Inflammatory macrophage treated with lipopolysaccharide for 1 hour (primary cell): ENCODE data around the gene ENOX1.
A peak's percentile ranks its signal among the peaks of the same experiment; 100 is the strongest.

Experiments used
- DNase-seq, 2 donors: peaks; one replicate each; pipeline ENCODE4 v3.0.0-alpha.2; 2020 to 2022

ENOX1 gene

GRCh38 chr13:43737392-43737923 lies 49.3 kb downstream of the ENOX1 start:
- DNase-seq: no peak

DNA sequence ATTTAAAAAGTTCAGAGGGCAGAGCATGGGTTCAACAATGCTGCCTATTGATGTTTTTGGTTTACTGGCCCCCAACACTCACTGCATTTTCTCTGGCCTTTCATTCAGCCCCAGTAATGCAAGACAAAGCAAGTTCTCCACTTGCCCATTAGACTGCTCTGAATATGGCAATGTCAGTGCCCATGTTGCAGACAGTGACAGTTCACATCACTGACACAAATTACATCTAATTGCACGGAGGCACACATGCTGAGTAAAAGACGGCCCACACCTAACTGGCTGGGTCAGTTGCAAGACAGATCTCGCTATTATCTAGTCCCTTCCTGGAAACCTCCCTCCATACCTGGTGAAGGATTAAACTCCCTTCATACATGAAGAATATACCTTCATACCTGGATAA lies 54.0 kb downstream of the ENOX1 start:
- DNase-seq: no peak

GRCh38 chr13:43731296-43731695 lies 55.5 kb downstream of the ENOX1 start:
- no peak for DNase-seq

GRCh38 chr13:43730642-43731041 lies 56.1 kb downstream of the ENOX1 start:
- no peak for DNase-seq

GRCh38 chr13:43728421-43728820 lies 58.4 kb downstream of the ENOX1 start:
- DNase-seq: no peak

GRCh38 chr13:43727856-43728255 lies 58.9 kb downstream of the ENOX1 start:
- no peak for DNase-seq

GRCh38 chr13:43725460-43725859 lies 61.3 kb downstream of the ENOX1 start:
- DNase-seq: no peak

DNA sequence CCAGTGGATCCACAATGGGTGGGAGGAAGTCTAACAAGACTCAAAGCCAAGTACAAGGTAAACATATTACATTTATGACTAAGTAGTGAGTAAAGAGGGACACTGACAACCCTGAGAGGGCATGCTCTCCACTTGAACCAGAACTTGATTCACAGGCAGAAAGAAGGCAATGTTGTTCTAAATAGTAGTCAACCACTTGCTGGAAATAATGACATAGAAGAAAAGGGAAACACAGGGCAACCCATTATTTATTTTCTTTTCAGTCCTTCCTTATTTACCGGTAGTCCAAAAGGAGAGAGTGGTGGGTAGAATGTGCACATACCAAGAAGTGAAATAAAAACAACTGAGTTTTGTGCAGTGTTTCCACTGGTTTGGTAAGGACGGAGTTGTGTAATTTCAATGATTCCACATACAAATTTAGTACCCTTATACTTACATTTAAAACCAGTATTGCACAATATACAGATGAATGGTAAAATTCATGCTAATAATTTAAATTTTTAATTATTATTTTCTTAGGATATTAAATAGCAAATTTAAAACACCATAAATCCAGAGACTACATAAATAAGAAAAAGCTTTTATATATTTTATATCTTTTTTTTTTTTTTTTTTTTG lies 65.9 kb downstream of the ENOX1 start:
- DNase-seq: no peak

- DNase-seq: no peak
Measured at GRCh38 chr13:43698758-43699157, 88.0 kb downstream of the ENOX1 start.

DNA sequence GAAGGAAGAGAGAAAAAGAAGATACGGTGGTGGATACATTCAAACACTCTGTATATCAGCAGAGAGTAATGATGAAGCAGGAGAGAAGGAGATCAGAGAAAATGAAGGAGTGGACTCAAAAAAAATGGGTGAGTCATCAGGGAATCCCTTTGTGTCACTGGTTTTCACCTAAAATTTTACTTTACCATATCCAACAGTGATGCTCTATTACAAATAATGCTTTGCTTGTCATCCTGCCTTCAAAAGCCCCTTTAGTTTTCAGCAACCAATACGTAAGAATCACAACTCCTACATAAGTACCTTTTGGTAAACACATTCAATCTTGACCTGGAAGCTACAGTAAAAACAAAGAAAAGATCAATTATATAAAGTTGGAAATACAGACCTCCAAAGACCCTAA lies 88.8 kb downstream of the ENOX1 start:
- DNase-seq: peak in 1 of 2 donors; percentile 25

GRCh38 chr13:43697323-43697722 lies 89.4 kb downstream of the ENOX1 start:
- DNase-seq: no peak

- DNase-seq: no peak
Measured at GRCh38 chr13:43694146-43694664, 92.6 kb downstream of the ENOX1 start.

DNA sequence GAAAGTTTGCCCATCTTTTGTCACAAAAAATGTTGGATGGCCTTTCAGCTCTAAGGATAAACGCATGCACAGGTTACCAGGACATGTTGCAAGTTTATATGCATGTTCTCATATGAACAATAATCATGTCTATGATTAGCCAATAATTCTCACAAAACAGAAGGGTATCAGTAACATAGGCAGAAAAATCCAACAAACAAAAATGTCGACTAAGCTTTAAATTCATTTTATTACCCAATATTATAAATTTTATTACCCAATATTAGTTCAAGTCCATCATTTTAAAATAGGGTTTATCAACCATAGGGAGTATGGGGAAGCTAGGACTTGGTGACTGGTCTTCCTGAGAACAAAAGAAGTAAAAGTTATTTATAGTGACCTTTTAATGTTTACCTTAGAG lies 93.1 kb downstream of the ENOX1 start:
- DNase-seq: no peak

DNA sequence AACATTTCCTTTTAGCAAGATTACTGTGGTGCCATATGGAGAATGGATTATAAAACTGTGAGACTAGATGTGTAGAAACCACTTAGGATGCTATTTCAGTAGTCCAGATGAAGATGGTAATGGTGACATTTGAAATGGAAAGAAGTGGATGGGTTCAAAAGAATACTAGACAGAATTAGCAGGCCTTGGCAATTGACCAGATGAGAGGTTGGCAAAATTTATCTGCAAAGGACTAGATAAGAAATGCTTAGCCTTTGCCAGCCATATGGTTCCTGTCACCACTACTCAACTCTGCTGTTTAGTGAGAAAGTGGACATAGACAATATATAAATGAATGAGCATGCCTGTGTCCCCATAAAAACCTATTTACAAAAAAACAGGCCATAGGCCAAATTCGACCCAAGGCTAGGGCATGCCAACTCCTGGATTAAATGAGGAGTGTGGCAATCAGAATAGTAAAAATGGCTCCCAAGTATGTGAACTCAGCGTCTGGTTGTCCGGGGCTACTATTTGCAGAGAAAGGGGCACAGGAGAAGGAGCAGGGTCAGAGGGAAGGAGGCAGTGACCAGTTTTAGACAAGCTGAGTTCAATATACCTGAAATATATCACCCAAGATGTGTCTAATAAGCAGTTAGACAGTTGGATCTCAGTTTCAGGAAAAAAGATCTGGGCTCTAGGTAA lies 98.4 kb downstream of the ENOX1 start:
- DNase-seq: no peak

GRCh38 chr13:43687038-43687437 lies 99.7 kb downstream of the ENOX1 start:
- no peak for DNase-seq

- no peak for DNase-seq
Measured at GRCh38 chr13:43686557-43686956, 100.2 kb downstream of the ENOX1 start.

- DNase-seq: no peak
Measured at GRCh38 chr13:43684963-43685725, 101.6 kb downstream of the ENOX1 start.

DNA sequence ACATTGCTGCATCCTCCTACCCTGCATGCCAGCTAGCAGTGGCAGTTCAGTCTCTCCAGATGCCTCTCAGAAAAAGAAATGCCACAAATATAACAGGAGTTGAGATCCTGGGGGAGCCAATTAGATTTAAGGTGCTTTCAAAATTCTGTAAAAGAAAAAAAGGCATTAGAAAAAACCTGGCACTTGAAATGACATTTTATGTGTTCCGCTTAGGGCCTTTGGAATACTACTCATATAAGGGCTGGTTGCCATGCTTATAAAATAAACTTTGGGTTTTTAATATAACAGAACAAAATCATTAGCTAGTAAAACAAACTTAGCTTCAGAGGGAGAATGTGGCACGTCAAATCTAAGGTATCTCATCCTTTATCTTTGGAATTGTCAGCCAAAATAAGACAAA lies 104.1 kb downstream of the ENOX1 start:
- no peak for DNase-seq

- DNase-seq: peak in 1 of 2 donors; percentile 31
Measured at GRCh38 chr13:43676320-43676719, 110.5 kb downstream of the ENOX1 start.

DNA sequence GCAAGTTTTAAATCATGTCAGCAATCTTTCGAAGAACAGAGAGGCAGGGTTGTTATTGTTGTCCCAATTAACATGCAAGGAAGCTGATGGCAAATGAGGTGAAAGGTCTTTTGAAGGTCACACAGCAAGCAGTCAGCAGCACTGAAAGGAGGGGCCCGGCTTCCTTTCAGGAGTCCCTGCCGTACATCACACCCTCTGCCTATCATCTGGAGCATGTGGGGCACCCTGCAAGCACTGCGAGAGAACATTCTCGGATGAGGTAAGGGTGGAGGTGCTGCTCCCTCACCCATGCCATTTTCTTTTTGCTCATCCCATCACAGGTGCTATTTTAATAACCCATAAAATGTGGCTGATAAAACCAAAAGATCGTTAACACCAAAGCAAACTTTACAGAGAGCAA lies 111.2 kb downstream of the ENOX1 start:
- DNase-seq: no peak

GRCh38 chr13:43669964-43670363 lies 116.8 kb downstream of the ENOX1 start:
- no peak for DNase-seq

GRCh38 chr13:43669101-43669500 lies 117.7 kb downstream of the ENOX1 start:
- DNase-seq: no peak

GRCh38 chr13:43666403-43666802 lies 120.4 kb downstream of the ENOX1 start:
- no peak for DNase-seq

DNA sequence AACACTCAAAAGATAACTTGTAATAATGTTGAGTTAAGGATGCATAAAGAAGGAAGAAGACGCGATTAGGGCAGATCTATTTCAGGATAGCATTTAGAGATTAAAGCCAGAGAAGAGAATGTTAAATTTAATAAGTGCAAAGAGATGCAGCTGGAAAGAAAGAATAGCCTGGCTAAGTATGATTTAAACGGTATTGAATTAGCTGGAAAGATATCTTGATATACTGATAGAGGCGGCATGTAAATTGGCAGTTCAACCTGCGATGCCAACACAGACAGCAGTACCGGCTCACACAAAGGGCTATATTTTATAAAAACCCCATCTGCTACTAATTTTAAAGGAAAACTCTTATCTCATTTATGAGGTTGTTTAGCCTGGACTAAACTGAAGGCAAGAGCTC lies 121.4 kb downstream of the ENOX1 start:
- no peak for DNase-seq
